ENCODE results near the gene LOC101059915.
"Not testable (repeated sequence)": the region's sequence is repeated elsewhere in the genome, so short reads cannot be mapped to it uniquely, and the experiment has no call there.

Gene LOC101059915

GRCh38 chrX:71661919-71662318 is 5.4 kb upstream of the LOC101059915 start:
- over 99% methylated on average over 12 of the region's 12 CpGs for WGBS (ENCODE audit: insufficient coverage)
- peaks cover 30% of the 10 kb centered on the region for H3K4me1 ChIP-seq (ENCODE audit: control insufficient read depth, insufficient read depth, low read length)
- ATAC-seq (no peak), DNase-seq (no peak)
- H3K27me3 ChIP-seq (ENCODE audit: control insufficient read depth, insufficient read depth, low read length): no peaks in the 10 kb centered on the region
- intact Hi-C loops (cut with micrococcal nuclease): no loop called here
- H3K27me3 Mint-ChIP-seq (ENCODE audit: low read depth in 2 of 2): no peaks in the 10 kb centered on the region
- H3K27ac ChIP-seq (ENCODE audit: low read length): no peak overlapping the region
- peak overlapping the region; percentile 63 to 83 for H3K27ac Mint-ChIP-seq
- no peak overlapping the region for H3K4me3 ChIP-seq (ENCODE audit: low read length)
- no peaks in the 10 kb centered on the region for H3K36me3 ChIP-seq (ENCODE audit: control insufficient read depth, insufficient read depth, low read length)
- H3K36me3 Mint-ChIP-seq: no peaks in the 10 kb centered on the region
- H3K4me3 Mint-ChIP-seq: no peak overlapping the region
- H3K9me3 ChIP-seq (ENCODE audit: control insufficient read depth, insufficient read depth, low read length): no peaks in the 10 kb centered on the region
- TF ChIP-seq CTCF (IDR thresholded peaks at IDR 0.05): no peak
- peaks cover 20 to 24% of the 10 kb centered on the region in 2 donors for H3K4me1 Mint-ChIP-seq
- no peaks in the 10 kb centered on the region for H3K9me3 Mint-ChIP-seq

- intact Hi-C loops (cut with micrococcal nuclease); H3K27me3 Mint-ChIP-seq (ENCODE audit: low read depth in 2 of 2); H3K4me3 ChIP-seq (ENCODE audit: low read length); H3K9me3 ChIP-seq (ENCODE audit: control insufficient read depth, insufficient read depth, low read length); H3K36me3 Mint-ChIP-seq; H3K9me3 Mint-ChIP-seq; H3K27me3 ChIP-seq (ENCODE audit: control insufficient read depth, insufficient read depth, low read length); H3K36me3 ChIP-seq (ENCODE audit: control insufficient read depth, insufficient read depth, low read length): not testable (repeated sequence)
- peaks cover 30% of the 10 kb centered on the region for H3K4me1 ChIP-seq (ENCODE audit: control insufficient read depth, insufficient read depth, low read length)
- H3K27ac ChIP-seq (ENCODE audit: low read length): peak overlapping the region; percentile 19
- Mint-ChIP-seq H3K4me3 (peak overlapping the region; percentile 64), H3K27ac (peak overlapping the region; percentile 63 to 83), H3K4me1 (peaks cover 20 to 24% of the 10 kb centered on the region in 2 donors)
- peak in 1 of 2 donors; percentile 38 for DNase-seq
- peak in 2 of 3 donors; percentile 41 to 57 for ATAC-seq
- 5% methylated on average over 8 of the region's 11 CpGs for WGBS (ENCODE audit: insufficient coverage)
These were observed 4.7 kb upstream of the LOC101059915 start for GRCh38 chrX:71662654-71663053.

- peak overlapping the region; percentile 63 to 83 for H3K27ac Mint-ChIP-seq
- peak in 2 of 3 donors; percentile 10 to 38 for ATAC-seq
- not testable (repeated sequence) for H3K27ac ChIP-seq (ENCODE audit: low read length)
These were observed 4.1 kb upstream of the LOC101059915 start for GRCh38 chrX:71663238-71663637.

GRCh38 chrX:71664202-71664601 is 3.1 kb upstream of the LOC101059915 start:
- H3K9me3 ChIP-seq (ENCODE audit: control insufficient read depth, insufficient read depth, low read length); H3K27me3 Mint-ChIP-seq (ENCODE audit: low read depth in 2 of 2); H3K36me3 ChIP-seq (ENCODE audit: control insufficient read depth, insufficient read depth, low read length); H3K4me3 ChIP-seq (ENCODE audit: low read length); H3K9me3 Mint-ChIP-seq; H3K27ac ChIP-seq (ENCODE audit: low read length); H3K27me3 ChIP-seq (ENCODE audit: control insufficient read depth, insufficient read depth, low read length); H3K36me3 Mint-ChIP-seq; intact Hi-C loops (cut with micrococcal nuclease); H3K27ac Mint-ChIP-seq; H3K4me3 Mint-ChIP-seq: not testable (repeated sequence)
- H3K4me1 Mint-ChIP-seq: peaks cover 20 to 24% of the 10 kb centered on the region in 2 donors
- peak in 1 of 3 donors; percentile 31 for ATAC-seq
- WGBS (ENCODE audit: insufficient coverage): 74% methylated on average over 8 of the region's 8 CpGs
- H3K4me1 ChIP-seq (ENCODE audit: control insufficient read depth, insufficient read depth, low read length): peaks cover 30% of the 10 kb centered on the region
- DNase-seq: peak in 1 of 2 donors; percentile 9

More at GRCh38 chrX:71663238-71663637, 4.1 kb upstream of the LOC101059915 start:
- peaks cover 20 to 24% of the 10 kb centered on the region in 2 donors for H3K4me1 Mint-ChIP-seq
- H3K4me3 Mint-ChIP-seq; H3K36me3 ChIP-seq (ENCODE audit: control insufficient read depth, insufficient read depth, low read length); intact Hi-C loops (cut with micrococcal nuclease); H3K27me3 Mint-ChIP-seq (ENCODE audit: low read depth in 2 of 2); H3K36me3 Mint-ChIP-seq; H3K27me3 ChIP-seq (ENCODE audit: control insufficient read depth, insufficient read depth, low read length); H3K9me3 ChIP-seq (ENCODE audit: control insufficient read depth, insufficient read depth, low read length); H3K9me3 Mint-ChIP-seq; H3K4me3 ChIP-seq (ENCODE audit: low read length): not testable (repeated sequence)
- DNase-seq: peak in 1 of 2 donors; percentile 65
- 56% methylated on average over 5 of the region's 8 CpGs for WGBS (ENCODE audit: insufficient coverage)
- H3K4me1 ChIP-seq (ENCODE audit: control insufficient read depth, insufficient read depth, low read length): peaks cover 30% of the 10 kb centered on the region

- TF ChIP-seq CTCF (IDR thresholded peaks at IDR 0.05): no peak
- no peak for DNase-seq
- Mint-ChIP-seq H3K36me3 (no peaks in the 10 kb centered on the region), H3K4me1 (peaks cover 20 to 24% of the 10 kb centered on the region in 2 donors), H3K4me3 (no peak overlapping the region), H3K27me3 (ENCODE audit: low read depth in 2 of 2) (no peaks in the 10 kb centered on the region), H3K9me3 (no peaks in the 10 kb centered on the region), H3K27ac (no peak overlapping the region)
- Histone ChIP-seq H3K4me3 (ENCODE audit: low read length) (no peak overlapping the region), H3K9me3 (ENCODE audit: control insufficient read depth, insufficient read depth, low read length) (no peaks in the 10 kb centered on the region), H3K27ac (ENCODE audit: low read length) (no peak overlapping the region), H3K27me3 (ENCODE audit: control insufficient read depth, insufficient read depth, low read length) (no peaks in the 10 kb centered on the region), H3K4me1 (ENCODE audit: control insufficient read depth, insufficient read depth, low read length) (peaks cover 30% of the 10 kb centered on the region), H3K36me3 (ENCODE audit: control insufficient read depth, insufficient read depth, low read length) (no peaks in the 10 kb centered on the region)
- no peak for ATAC-seq
- WGBS (ENCODE audit: insufficient coverage): 98% methylated on average over 11 of the region's 16 CpGs
- intact Hi-C loops (cut with micrococcal nuclease): no loop called here
These were observed 2.4 kb upstream of the LOC101059915 start for GRCh38 chrX:71664889-71665491.

Data from natural killer cell (primary cell).